ENCODE results near the gene GEMIN5. TPM values are rescaled to one million over a fixed set of nuclear protein-coding genes. Genes with fewer than 3 reads are reported as not detected.
A peak's percentile ranks its signal among the peaks of the same experiment; 100 is the strongest.

Gene GEMIN5
- total RNA-seq, 2 experiments from 2014 or later = 25.5 to 27.4 TPM

DNA sequence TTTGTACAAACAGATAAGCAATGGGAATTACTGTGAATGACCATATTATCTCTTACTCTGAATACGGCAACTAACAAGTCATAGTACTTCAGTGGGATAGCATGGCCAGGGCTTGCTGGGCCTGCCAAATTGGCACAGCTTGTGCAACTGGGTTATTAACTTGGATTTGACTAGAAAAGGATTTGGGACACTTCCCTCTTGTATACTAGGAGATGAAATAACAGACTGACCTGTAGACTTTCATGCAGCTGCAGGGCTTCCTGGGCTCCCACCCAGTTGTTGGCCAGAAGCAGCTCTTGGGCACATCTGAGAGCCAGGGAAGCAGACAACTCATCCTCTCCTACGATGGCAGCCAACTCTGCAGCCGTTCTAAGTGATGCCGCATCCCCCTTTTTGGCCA is 39.8 kb downstream of the GEMIN5 start:
- DNase-seq = no peak
- intact Hi-C loops (cut with micrococcal nuclease) = no loop called here
- Mint-ChIP-seq H3K4me1 (ENCODE audit: low read depth) (no peaks in the 10 kb centered on the region), H3K4me3 (no peak overlapping the region), H3K9me3 (no peaks in the 10 kb centered on the region), H3K27me3 (no peaks in the 10 kb centered on the region), H3K36me3 (peaks cover 63% of the 10 kb centered on the region), H3K27ac (no peak overlapping the region)
- ChIA-PET POLR2A (no interaction called here), CTCF (no interaction called here)

DNA sequence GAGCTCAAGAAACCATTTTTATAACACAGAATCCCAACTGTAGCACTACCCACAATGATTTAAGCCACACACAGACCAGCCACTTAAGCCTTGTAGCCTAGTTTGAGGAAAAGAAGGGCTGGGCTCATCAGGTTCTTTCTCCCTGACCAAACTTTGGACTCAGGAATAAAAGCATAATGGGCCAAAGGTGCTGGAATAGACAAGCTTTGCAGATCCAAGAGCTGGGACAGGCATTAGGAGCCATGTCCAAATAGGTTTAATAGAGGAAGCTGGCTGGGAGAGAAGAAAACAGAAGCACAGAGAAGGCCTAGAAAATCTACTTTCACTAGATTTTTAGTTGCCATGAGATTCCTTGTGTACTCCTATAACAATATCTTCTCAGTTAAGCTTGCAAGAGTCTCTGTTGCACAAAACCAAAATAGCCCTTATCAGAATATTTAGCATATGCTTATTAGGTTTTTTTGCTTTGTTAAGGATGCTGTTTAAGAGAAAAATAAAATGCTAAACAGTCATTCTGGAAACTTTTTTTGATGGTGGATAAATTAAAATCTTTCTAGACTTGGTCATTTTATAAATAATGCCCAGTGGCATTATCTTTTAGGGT is 41.3 kb downstream of the GEMIN5 start:
- Mint-ChIP-seq H3K27me3 (no peaks in the 10 kb centered on the region), H3K4me1 (ENCODE audit: low read depth) (no peaks in the 10 kb centered on the region), H3K36me3 (peaks cover 60% of the 10 kb centered on the region), H3K4me3 (no peak overlapping the region), H3K9me3 (no peaks in the 10 kb centered on the region), H3K27ac (peak overlapping the region; percentile 45)
- CTCF ChIA-PET = no interaction called here
- POLR2A ChIA-PET = no interaction called here
- intact Hi-C loops (cut with micrococcal nuclease) = no loop called here
- DNase-seq = no peak

DNA sequence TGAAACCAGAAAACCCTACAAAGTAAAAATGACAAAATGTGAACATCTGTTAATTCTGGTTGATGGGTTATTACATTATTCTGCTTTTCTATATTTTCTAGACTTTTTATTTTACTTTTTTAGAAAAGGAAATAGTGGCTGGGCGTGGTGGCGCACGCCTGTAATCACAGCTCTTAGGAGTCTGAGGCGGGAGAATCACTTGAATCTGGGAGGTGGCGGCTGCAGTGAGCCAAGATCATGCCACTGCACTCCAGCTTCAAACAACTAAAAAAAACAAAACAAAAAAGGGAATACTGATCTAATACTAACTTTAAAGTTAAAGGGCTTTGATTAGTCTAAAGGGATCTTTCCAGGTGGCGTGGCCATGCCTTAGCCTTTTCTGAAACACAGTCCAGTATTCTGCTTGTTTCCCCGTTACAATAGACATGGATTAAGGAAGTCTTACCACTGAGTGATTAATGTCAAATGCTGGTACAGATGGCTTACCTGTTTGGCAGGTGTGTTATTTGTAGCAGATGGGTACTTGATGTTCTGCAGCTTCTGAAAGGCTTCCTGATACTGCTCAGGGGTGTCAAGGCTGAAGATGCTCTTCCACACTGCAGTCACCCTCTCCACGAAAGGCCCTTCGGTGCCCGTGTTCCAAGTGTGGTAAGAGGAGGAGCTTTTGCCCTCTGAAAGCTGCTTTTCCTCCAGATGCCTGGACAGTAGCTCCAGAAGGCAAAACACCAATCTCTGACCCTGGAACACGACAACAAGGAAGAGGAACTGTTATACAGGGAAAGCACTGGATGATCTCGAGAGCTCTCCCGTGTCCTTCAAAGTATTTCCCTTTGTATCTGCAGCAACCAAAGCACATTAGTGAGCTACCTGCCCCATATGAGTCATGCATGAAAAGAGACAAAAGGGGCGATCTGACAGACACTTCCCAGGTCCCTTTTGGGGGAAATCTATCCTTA is 42.1 kb downstream of the GEMIN5 start:
- intact Hi-C loops (cut with micrococcal nuclease) = no loop called here
- DNase-seq = no peak
- peak overlapping the region; percentile 45 for H3K27ac Mint-ChIP-seq
- ChIA-PET CTCF (no interaction called here), POLR2A (no interaction called here)
- no peaks in the 10 kb centered on the region for H3K4me1 Mint-ChIP-seq (ENCODE audit: low read depth)
- no peaks in the 10 kb centered on the region for H3K9me3 Mint-ChIP-seq
- H3K27me3 Mint-ChIP-seq = no peaks in the 10 kb centered on the region
- H3K36me3 Mint-ChIP-seq = peaks cover 66% of the 10 kb centered on the region
- H3K4me3 Mint-ChIP-seq = no peak overlapping the region

DNA sequence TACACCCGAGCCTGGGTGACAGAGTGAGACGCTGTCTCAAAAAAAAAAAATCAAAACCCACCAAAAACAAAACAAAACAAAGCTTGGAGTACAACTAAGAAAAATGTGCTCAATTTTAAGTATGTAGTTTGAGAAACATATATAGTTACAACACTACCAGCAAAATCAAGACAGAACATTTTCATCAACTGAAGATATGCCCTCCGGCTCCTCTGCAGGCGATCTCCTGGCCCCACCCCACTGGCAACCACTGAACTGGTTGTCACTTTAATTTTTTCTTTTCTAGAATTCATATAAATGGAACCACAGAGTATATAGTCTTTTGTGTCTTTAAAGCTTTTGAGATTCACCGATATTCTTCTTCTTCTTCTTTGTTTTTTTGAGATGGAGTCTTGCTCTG is 44.6 kb downstream of the GEMIN5 start:
- ChIA-PET CTCF (no interaction called here), POLR2A (no interaction called here)
- intact Hi-C loops (cut with micrococcal nuclease) = no loop called here
- Mint-ChIP-seq H3K4me3 (no peak overlapping the region), H3K27me3 (no peaks in the 10 kb centered on the region), H3K4me1 (ENCODE audit: low read depth) (no peaks in the 10 kb centered on the region), H3K9me3 (peaks cover 2% of the 10 kb centered on the region), H3K27ac (no peak overlapping the region), H3K36me3 (peaks cover 64% of the 10 kb centered on the region)
- no peak for DNase-seq

DNA sequence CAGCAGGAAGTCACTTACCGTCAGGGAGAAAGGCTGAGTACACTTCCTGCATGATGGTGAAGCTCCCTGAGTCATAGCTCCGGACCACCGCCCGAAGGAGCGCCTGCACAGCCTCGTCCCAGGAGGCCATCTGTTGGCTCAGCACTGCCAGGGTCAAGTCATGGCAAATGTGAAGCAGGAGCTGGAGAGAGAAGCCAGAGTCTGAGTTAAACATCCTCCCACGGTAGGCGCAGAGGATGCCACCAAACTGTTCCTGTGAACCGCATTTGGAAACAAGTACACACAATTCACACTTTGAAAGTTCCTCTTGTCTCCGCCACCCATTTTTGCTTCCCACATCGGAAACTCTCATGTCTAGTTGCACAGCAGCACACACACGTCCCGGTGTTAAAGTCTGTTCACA is 45.6 kb downstream of the GEMIN5 start:
- Mint-ChIP-seq H3K4me1 (ENCODE audit: low read depth) (no peaks in the 10 kb centered on the region), H3K9me3 (peaks cover 10% of the 10 kb centered on the region), H3K27me3 (no peaks in the 10 kb centered on the region), H3K4me3 (no peak overlapping the region), H3K27ac (no peak overlapping the region), H3K36me3 (peaks cover 66% of the 10 kb centered on the region)
- no peak for DNase-seq
- intact Hi-C loops (cut with micrococcal nuclease) = no loop called here
- ChIA-PET CTCF (no interaction called here), POLR2A (no interaction called here)

DNA sequence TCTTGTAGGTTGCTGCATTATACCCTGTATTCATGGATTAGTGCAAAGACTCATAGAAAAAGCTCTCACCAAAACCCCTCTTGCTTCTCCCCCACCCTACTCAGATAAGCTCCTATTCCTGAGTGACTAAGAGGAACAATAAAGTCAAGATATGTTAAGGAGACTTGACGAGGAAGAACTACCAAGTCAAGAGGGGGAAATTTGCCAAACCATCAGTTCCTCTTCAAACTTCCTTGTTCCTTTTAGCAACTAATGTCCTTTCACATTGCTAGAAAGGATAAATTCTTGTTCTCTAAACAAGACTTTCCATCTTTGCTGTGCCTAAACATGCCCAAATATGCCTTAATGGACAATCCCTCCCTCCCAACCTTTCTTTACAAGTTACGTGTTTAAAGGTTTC is 52.6 kb downstream of the GEMIN5 start:
- intact Hi-C loops (cut with micrococcal nuclease) = no loop called here
- DNase-seq = no peak
- no peak overlapping the region for H3K27ac Mint-ChIP-seq
- peaks cover 37% of the 10 kb centered on the region for H3K9me3 Mint-ChIP-seq
- H3K36me3 Mint-ChIP-seq = peaks cover 84% of the 10 kb centered on the region
- H3K4me3 Mint-ChIP-seq = no peak overlapping the region
- H3K4me1 Mint-ChIP-seq (ENCODE audit: low read depth) = no peaks in the 10 kb centered on the region
- CTCF ChIA-PET = no interaction called here
- POLR2A ChIA-PET = no interaction called here
- H3K27me3 Mint-ChIP-seq = no peaks in the 10 kb centered on the region

DNA sequence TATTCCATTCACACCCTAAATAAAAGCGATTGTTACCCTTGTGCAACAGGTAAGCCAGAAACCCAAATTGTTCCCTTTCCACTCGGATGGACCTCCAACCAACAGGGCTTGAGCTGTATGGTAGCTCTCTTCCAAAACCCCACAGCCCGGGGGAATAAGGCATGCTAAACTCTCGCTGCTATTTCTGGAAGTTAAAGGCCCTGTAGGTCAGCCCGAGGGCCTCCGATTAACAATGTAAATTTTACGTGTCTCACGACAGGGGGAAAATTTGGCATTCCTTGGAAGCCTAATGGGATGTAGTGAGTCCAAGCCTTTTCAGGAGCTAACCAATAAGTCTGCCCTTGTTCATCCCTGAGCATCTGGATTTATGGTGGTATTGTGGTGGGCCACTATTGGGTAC is 53.6 kb downstream of the GEMIN5 start:
- Mint-ChIP-seq H3K9me3 (peaks cover 46% of the 10 kb centered on the region), H3K27ac (no peak overlapping the region), H3K36me3 (peaks cover 87% of the 10 kb centered on the region), H3K4me1 (ENCODE audit: low read depth) (no peaks in the 10 kb centered on the region), H3K27me3 (no peaks in the 10 kb centered on the region), H3K4me3 (no peak overlapping the region)
- POLR2A ChIA-PET = no interaction called here
- intact Hi-C loops (cut with micrococcal nuclease) = no loop called here
- CTCF ChIA-PET = no interaction called here
- DNase-seq = no peak

DNA sequence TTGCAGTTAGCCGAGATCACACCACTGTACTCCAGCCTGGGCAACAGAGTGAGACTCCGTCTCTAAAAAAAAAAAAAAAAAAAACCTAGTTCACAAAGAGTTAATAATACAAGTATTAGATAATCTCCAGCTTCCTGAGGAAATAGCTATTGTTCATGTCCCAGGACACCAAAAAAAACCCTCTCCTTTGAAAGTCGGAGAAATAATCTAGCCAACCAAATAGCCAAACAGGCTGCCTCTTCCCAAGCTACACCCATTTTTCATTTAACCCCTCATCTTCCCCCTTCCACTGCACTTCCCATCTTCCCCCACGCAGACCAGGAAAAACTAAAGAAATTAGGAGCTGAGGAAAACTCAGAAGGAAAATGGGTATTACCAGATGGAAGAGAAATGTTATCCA is 56.0 kb downstream of the GEMIN5 start:
- POLR2A ChIA-PET = no interaction called here
- peaks cover 50% of the 10 kb centered on the region for H3K9me3 Mint-ChIP-seq
- intact Hi-C loops (cut with micrococcal nuclease) = no loop called here

DNA sequence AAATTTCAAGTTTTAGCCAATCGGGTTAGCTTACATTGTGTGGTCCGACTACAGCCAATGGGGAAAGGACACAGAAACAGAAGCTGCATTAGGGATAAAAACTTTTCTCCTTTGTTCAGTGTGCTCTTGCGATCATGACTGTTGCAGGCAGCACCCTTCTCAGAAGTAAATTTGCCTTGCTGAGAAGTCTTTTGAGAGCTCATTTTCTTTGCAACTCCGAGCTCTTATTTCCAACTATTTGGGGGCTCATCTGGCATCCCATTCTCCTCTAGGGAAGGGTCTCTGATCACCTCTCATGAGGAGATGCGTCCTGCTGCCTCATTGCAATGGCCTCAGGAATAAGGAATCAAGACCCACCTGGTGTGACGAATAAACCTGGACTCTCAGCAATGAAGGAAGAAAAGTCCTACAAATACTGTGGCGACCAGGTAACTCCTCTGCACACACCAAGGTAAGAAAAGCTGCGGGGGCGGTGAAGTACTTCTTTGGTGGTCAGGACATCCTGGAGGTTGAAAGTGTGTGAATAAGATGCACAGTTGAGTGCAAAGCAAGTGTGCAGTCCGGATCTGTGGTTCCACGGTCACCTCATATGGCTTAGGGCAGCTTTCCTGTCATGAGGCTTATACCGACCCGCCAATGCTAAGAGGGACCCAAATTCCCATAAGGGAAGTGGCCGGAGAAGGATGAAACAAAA is 59.2 kb downstream of the GEMIN5 start:
- H3K27me3 Mint-ChIP-seq = no peaks in the 10 kb centered on the region
- ChIA-PET CTCF (no interaction called here), POLR2A (no interaction called here)
- intact Hi-C loops (cut with micrococcal nuclease) = no loop called here
- DNase-seq = no peak
- H3K36me3 Mint-ChIP-seq = peaks cover 79% of the 10 kb centered on the region
- no peak overlapping the region for H3K27ac Mint-ChIP-seq
- no peak overlapping the region for H3K4me3 Mint-ChIP-seq
- no peaks in the 10 kb centered on the region for H3K4me1 Mint-ChIP-seq (ENCODE audit: low read depth)
- peaks cover 29% of the 10 kb centered on the region for H3K9me3 Mint-ChIP-seq

More for the DNA sequence above, 56.0 kb downstream of the GEMIN5 start:
- no peak for DNase-seq
- CTCF ChIA-PET = no interaction called here
- H3K27ac Mint-ChIP-seq = no peak overlapping the region
- no peak overlapping the region for H3K4me3 Mint-ChIP-seq
- no peaks in the 10 kb centered on the region for H3K27me3 Mint-ChIP-seq
- no peaks in the 10 kb centered on the region for H3K4me1 Mint-ChIP-seq (ENCODE audit: low read depth)
- peaks cover 83% of the 10 kb centered on the region for H3K36me3 Mint-ChIP-seq

DNA sequence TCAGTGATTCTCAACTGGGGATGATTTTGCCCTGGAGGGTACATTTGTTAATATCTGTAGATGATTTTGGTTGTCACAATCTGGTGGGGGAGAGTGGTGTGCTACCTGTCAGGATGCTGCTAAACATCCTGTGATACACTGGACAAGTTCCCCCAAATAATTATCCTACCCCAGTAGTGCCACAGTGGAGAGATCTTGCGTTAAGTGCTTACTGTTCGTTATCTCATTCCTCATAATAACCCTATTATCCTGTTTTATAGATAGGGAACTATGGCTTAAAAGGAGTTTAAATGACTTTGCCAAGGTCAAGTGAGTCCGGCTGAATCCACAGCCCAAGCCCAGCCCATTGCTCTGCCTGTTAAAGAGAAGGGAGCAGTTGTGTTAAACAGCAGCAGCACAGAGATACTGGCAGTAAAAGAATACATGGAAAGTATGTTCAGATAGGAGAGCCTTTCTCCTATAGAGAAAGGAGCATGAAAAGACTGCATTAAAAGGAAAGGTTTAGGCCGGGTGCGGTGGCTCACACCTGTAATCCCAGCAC is 64.2 kb downstream of the GEMIN5 start:
- Mint-ChIP-seq H3K27me3 (no peaks in the 10 kb centered on the region), H3K36me3 (peaks cover 66% of the 10 kb centered on the region), H3K4me3 (no peak overlapping the region), H3K9me3 (peaks cover 15% of the 10 kb centered on the region), H3K27ac (no peak overlapping the region), H3K4me1 (ENCODE audit: low read depth) (no peaks in the 10 kb centered on the region)
- ChIA-PET CTCF (no interaction called here), POLR2A (no interaction called here)
- intact Hi-C loops (cut with micrococcal nuclease) = no loop called here
- DNase-seq = no peak

DNA sequence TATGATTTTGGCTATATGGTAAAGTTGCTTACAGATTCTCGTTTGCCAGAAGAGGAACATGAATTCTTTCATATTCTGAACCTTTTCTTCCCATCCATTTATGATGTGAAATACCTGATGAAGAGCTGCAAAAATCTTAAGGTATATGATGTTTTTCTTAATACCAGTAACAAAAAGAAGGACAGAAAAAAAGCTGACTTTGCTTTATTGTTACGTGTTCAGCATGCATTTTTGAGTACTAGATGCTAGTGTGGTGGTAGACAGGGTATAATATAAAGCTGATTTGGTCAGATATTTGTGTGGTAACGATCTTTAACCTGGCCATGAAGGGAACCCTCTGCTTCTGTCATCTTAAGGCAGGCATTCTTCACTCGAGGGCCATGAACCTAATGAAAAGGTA is 66.3 kb downstream of the GEMIN5 start:
- peaks cover under 1% of the 10 kb centered on the region for H3K9me3 Mint-ChIP-seq
- ChIA-PET POLR2A (no interaction called here), CTCF (no interaction called here)
- H3K27me3 Mint-ChIP-seq = no peaks in the 10 kb centered on the region
- H3K4me3 Mint-ChIP-seq = no peak overlapping the region
- intact Hi-C loops (cut with micrococcal nuclease) = no loop called here
- H3K27ac Mint-ChIP-seq = no peak overlapping the region
- DNase-seq = no peak
- H3K4me1 Mint-ChIP-seq (ENCODE audit: low read depth) = peaks cover 3% of the 10 kb centered on the region
- peaks cover 59% of the 10 kb centered on the region for H3K36me3 Mint-ChIP-seq

DNA sequence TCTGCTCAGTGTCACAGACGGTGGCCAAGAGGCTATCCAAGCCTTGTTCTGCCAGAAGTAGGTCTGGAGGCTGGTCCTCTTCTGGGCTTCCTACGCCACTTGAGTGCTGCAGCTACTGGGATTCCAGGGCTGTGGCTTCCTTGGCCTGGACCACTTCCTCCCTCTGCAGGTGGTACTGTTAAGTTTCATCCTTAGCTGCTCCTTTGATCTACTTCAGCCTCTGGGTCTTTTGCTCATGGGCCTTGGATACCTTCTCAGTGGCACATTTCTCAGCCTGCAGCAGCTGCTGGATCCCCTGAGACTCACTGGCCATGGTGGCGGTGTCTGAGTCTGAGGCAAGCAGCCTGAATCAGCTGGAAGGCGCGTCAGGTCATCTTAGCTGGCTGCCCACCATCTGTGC is 69.3 kb downstream of the GEMIN5 start:
- no peak for DNase-seq
- no peak overlapping the region for H3K27ac Mint-ChIP-seq
- no peaks in the 10 kb centered on the region for H3K9me3 Mint-ChIP-seq
- no peak overlapping the region for H3K4me3 Mint-ChIP-seq
- ChIA-PET CTCF (interaction anchor here (1.2 kb wide), 1 partner anchor 219 kb away, joined by 3 read pairs; no protein-coding TSS in a partner anchor), POLR2A (no interaction called here)
- intact Hi-C loops (cut with micrococcal nuclease) = no loop called here
- peaks cover 56% of the 10 kb centered on the region for H3K36me3 Mint-ChIP-seq
- no peaks in the 10 kb centered on the region for H3K27me3 Mint-ChIP-seq
- H3K4me1 Mint-ChIP-seq (ENCODE audit: low read depth) = peaks cover 18% of the 10 kb centered on the region

All from activated CD4-positive, alpha-beta memory T cell treated with anti-CD3 and anti-CD28 coated beads for 36 hours (primary cell).